Stimulated activated CD4-positive, alpha-beta T cell treated with anti-CD3 and anti-CD28 coated beads, Interleukin-4, amount 100 ng/mL, for 4 hours (primary cell): ENCODE measurements around the gene MAP4K3.
"Not testable (repeated sequence)": the region's sequence is repeated elsewhere in the genome, so short reads cannot be mapped to it uniquely, and the experiment has no call there.

ENCODE experiments used
- DNase-seq, 2 experiments: peaks; one replicate each; pipeline ENCODE4 v3.0.0-alpha.2; 2020

MAP4K3 gene

GRCh38 chr2:39408351-39409136 is 28.5 kb downstream of the MAP4K3 start:
- no peak for DNase-seq

- DNase-seq, result no peak
These were observed 29.4 kb downstream of the MAP4K3 start for GRCh38 chr2:39407516-39408296.

- DNase-seq, result no peak
These were observed 31.7 kb downstream of the MAP4K3 start for GRCh38 chr2:39405364-39405763.

- no peak for DNase-seq
These were observed 33.8 kb downstream of the MAP4K3 start for GRCh38 chr2:39403311-39403710.

GRCh38 chr2:39401319-39401718 is 35.8 kb downstream of the MAP4K3 start:
- DNase-seq, result no peak

GRCh38 chr2:39399570-39399969 is 37.5 kb downstream of the MAP4K3 start:
- no peak for DNase-seq

- DNase-seq, result no peak
These were observed 41.8 kb downstream of the MAP4K3 start for GRCh38 chr2:39395313-39395712.

GRCh38 chr2:39394516-39394961 is 42.5 kb downstream of the MAP4K3 start:
- no peak for DNase-seq

- DNase-seq, result no peak
These were observed 44.4 kb downstream of the MAP4K3 start for GRCh38 chr2:39392672-39393071.

GRCh38 chr2:39390216-39390615 is 46.9 kb downstream of the MAP4K3 start:
- DNase-seq, result no peak

- DNase-seq, result no peak
These were observed 51.0 kb downstream of the MAP4K3 start for GRCh38 chr2:39386064-39386463.

- DNase-seq, result no peak
These were observed 51.9 kb downstream of the MAP4K3 start for GRCh38 chr2:39385172-39385571.

- not testable (repeated sequence) for DNase-seq
These were observed 53.0 kb downstream of the MAP4K3 start for GRCh38 chr2:39384071-39384470.

- no peak for DNase-seq
These were observed 53.9 kb downstream of the MAP4K3 start for GRCh38 chr2:39383146-39383545.

- no peak for DNase-seq
These were observed 55.4 kb downstream of the MAP4K3 start for GRCh38 chr2:39381653-39382052.

- no peak for DNase-seq
These were observed 56.4 kb downstream of the MAP4K3 start for GRCh38 chr2:39380525-39381150.

GRCh38 chr2:39379643-39380524 is 57.2 kb downstream of the MAP4K3 start:
- no peak for DNase-seq

GRCh38 chr2:39378968-39379367 is 58.1 kb downstream of the MAP4K3 start:
- DNase-seq, result no peak

- DNase-seq, result peak in 1 of 2 experiments; percentile 11
These were observed 59.7 kb downstream of the MAP4K3 start for GRCh38 chr2:39377226-39377939.

GRCh38 chr2:39375917-39376316 is 61.2 kb downstream of the MAP4K3 start:
- DNase-seq, result no peak

GRCh38 chr2:39373181-39373802 is 63.8 kb downstream of the MAP4K3 start:
- DNase-seq, result no peak
